ENCODE results near the gene TRIM27.
"Not testable (repeated sequence)": the region's sequence is repeated elsewhere in the genome, so short reads cannot be mapped to it uniquely, and the experiment has no call there.

Gene TRIM27

DNA sequence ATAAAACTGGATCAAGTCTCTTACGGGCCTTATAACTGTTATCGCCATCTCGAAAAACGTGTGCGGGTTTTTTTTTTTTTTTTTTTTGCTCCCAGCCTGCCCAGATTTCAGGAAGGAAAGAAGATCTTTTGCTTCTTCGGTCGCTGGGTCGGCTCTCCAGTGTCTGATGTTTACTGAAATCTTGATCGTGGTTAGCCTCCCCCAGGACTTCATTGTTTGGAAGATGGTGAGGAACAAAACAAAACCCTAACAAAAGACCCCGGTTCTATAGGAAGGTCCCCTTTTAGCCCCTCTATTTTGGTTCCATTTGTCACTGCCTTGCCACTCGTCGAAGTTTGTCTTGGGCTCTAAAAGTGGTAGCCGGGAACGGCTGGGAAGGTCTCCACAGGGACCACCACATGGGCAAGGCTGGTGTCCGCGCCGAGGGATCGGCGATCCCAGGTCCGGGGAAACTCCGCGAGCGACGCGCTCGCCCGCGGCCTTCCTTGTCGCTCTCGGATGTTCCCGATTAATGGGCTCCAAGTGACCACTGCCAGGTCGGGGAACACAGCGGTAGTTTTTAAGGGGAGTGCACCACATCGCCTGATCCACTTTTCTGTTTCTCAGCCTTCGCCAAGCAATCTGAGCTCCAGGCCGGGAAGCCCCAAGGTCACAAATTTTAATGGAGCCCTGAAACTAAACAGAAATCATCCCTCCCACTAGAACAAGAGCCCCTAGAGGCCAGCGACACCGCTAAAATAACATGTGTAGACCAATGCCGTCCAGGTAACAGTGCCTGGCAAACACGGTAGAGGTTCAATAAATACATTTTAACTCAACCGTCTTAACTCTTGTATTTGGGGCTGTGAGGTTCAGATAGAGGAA, 27.0 kb downstream of the TRIM27 start:
- peak in 50 of 56 donors; percentile 4 to 68 (median 42) for DNase-seq

DNA sequence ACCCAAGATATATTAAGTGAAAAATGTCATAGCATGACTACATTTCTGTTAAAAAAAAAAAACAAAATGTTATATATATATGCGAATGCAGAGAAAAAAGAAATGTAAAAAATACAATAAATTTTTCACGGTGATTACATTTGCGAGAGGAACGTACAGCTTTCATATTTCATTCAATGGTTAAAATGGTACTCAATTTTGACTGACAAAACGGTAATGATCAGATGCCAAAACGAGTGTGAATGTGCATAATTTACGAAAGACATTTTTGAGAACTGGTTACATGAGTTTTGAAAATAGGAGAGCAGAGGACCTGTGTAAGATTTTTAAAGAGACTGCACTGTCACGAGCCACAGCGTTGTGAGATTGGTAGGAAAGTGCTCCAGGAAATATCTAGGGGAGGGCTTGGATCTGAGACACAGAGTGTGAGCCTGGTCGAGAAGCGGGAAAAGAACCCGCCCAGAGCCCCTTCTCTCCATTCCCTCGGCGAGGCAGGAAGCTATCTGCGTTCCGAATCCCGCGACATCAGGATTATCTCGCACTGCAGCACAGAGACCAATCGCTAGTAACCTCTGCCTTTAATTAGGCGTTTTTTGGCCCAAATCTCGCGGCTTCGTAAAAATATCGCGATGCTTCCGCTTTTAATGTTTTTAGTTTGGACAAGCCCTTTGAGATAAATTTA, 28.5 kb downstream of the TRIM27 start:
- peak; percentile 10 to 93 (median 77) for DNase-seq

DNA sequence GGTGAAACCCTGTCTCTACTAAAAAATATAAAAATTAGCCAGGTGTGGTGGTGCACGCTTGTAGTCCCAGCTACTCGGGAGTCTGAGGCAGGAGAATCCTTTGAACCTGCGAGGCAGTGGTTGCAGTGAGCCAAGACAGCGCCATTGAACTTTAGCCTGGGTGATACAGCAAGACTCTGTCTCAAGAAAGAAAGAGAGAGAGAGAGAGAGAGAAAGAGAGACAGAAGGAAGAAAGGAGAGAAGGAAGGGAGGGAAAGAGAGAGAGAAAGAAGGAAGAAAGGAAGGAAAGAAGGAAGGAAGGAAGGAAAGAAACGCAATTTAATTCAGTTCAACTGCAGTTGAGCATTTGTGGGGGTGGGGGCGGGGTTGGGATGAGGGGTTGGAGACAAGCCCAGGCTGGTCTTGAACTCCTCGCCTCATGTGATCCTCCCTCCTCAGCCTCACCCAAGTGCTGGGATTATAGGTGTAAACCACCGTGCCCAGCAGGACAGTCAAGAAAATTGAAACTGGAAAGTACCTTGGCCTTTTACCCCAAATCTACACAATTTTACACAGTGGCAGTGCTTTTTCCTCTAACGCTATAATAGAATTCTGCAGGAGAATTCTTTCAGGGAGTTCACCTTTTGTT, 30.5 kb downstream of the TRIM27 start:
- no peak for DNase-seq

DNA sequence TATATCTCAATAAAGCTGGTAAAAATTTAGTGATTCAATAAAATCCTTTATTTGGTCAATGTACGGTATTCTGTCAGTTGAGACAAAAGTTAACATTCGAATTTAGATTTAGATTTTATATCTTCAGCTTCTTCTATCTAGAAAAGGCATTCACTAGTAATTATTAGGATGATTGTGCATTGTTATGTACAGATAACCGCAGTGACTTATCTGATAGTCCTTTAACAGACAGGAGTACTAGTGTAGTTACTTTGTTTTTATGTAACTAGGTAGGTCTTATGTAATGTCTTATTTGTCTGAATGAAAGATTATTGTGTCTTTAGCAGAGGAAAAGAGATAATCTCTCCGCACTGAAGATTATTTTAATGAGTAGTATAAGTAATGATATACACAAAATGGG, 31.3 kb downstream of the TRIM27 start:
- no peak for DNase-seq

DNA sequence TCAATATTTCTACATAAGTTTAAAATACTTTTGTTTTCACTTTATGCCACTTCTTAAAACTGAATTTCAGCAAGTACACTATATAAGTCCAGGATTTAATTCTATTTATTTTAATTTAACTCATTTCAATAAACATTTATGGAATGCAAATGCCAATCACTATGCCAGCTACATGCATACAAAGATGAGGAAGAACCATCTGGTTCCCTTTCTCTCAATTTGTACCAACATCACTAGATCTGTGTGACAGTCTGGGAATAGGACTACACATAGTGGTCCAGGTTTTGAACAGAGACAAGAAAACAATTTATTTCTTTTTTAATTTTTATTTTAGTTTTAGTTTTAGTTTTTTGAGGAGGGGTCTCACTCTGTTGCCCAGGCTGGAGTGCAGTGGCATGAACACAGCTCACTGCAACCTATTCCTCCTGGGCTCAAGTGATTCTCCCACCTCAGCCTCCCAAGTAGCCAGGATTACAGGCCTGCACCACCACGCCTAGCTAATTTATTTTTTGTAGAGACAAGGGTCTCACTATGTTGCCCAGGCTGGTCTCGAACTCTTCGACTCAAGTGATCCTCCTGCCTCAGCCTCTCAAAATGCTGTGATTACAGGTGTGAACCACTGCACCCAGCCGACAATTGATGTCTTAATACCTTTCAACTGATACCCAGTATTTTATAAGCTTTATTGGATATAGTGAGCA, 35.8 kb downstream of the TRIM27 start:
- no peak for DNase-seq

DNA sequence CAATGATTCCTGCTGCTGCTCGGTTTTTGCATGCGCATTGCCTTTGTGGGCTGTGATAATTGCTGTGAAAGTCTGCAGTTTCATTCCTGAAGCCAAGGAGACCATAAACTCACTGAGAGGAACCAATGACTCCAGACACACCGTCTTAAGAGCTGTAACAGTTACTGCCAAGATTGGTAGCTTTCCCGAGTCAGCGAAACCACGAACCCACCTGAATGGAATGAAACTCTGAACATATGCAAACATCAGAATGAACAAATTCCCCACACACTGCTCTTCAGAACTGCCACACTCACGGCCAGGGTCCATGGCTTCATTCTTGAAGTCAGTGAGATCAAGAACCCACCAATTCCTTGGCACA, 37.7 kb downstream of the TRIM27 start:
- DNase-seq: no peak

DNA sequence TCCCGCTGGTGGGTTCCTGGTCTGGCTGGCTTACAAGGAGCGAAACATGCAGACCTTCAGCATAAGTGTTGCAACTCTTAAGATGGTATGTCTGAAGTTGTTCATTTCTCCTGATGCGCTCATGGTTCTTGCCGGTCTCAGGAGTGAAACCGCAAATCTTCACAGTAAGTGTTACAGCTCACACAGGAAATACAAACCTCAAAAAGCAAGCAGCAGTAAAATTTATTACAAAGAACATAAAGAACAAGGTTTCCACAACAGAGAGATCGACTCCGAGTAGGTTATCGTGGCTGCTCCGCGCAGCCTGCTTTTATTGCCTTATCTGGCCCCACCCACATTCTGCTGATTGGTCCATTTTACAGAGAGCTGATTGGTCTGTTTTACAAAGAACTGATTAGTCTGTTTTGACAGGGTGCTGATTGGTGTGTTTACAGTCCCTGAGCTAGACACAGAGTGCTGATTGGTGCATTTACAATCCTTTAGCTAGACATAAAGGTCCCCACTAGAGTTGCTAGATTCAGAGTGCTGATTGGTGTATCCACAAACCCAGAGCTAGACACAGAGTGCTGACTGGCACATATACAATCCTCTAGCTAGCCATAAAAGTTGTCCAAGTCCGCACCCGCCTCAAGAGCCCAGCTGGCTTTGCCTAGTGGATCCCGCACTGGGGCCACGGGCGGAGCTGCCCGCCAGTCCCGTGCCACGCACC, 39.2 kb downstream of the TRIM27 start:
- DNase-seq: no peak

DNA sequence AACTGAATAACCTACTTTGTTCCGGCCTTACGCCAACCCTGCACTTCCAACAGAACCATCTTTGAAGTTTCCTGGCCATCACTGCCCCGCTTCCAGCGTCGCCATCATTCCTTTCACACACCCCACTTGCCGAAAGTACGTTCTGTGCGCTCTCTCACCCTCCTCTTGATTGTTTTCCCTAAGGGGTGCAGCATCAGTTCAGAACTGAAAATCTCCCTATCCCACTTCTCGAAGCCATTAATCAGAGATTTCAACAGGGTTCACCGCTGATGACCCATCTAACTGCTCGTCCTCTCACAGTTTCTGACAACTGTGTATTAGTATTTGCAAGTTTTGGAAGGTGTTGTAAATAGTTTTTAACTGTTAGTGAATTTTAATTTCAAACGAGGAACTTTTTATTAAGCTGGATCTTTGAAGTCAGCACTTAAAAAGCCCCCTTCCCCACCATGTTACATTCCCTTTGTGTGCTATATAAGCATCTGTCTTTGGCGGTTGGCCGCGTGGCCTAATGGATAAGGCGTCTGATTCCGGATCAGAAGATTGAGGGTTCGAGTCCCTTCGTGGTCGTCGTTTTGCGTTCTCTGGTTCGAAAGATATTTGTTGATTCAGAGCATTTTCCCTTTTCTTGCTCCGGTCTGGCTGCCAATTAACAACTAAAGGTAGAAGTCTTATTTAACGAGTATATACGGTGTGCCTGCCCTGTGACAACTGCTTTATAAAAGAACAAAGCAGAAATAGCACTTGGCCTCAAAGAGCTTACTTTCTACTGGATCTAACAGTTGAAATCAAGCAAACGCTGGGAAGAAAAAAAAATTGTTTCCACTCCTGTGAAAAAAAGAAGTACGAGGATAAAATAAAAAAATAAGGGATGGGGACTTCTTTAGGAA, 42.6 kb downstream of the TRIM27 start:
- DNase-seq: peak in 53 of 56 donors; percentile 8 to 88 (median 56)

DNA sequence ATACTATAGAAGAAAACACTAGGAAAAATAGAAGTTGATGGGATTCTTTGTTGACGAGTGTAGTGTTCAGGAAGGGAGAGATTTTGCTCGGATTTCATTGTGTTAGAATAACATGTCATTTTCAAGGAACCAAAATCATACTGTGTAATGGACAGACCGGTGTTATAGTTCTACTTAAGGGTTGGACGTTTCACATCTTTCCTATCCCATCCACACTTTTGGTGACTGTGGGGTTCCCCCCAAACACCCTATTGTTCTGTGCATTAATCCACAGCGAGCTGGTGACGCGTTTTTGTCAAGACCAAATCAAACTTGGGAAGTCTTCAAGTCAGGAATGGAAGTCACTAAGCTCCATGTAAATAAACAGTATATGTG, 43.3 kb downstream of the TRIM27 start:
- no peak for DNase-seq

DNA sequence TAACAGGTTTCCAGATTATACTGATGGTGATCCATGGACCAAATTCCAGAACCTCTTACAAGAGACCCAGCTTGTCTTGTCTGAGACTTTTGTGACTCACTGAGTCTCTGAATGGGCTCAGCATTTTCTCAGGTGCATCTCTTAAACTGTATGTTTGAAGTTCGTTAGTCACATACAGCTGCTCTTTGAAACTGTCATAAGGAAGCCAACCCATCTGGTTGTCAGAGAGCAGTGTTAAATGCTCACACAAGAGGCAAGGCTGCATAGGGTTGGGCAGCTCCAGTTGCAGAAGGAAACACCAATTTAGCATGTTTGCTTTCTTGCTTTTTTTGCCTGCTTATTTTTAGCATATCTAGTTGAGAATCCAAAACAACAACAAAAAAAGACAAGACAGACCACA, 47.1 kb downstream of the TRIM27 start:
- no peak for DNase-seq

DNA sequence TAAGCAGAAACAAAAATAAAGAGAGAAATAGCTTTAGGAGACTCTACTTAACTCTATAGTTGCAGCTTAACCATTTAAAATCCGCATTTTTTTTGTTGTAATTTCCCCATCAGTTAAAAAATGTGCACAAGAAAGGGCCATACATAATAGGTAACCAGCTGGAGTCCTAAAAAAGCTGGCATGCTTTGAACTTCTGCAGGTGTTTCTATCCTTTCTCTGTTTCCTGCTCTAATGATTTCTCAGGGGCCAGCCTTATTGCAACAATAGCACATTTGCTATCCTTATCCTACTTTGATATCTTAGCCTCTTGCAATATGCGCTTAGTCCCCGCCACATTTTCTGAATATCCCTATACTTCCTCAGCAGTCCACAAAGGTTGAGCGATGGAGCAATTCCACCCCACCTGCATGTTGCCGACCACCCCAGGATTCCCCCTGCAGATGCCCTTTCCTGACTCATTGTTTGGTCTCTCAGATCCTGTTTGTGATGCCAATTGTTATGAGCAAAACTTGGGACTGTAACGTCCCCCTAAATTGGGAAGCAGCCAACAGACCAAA, 48.5 kb downstream of the TRIM27 start:
- DNase-seq: no peak

DNA sequence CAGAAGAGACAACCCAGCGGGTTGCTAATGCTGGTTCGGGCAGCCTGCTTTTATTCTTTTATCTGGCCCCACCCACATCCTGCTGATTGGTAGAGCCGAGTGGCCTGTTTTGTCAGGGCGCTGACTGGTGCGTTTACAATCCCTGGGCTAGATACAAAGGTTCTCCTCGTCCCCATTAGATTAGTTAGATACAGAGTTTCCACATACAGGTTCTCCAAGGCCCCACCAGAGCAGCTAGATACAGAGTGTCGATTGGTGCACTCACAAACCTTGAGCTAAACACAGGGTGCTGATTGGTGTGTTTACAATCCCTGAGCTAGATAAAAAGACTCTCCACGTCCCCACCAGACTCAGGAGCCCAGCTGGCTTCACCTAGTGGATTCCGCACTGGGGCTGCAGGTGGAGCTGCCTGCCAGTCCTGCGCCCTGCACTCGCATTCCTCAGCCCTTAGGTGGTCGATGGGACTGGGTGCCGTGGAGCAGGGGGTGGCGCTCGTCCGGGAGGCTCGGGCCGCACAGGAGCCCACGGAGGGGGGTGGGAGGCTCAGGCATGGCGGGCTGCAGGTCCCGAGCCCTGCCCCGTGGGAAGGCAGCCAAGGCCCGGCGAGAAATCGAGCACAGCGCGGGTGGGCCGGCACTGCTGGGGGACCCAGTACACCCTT, 51.5 kb downstream of the TRIM27 start:
- DNase-seq: not testable (repeated sequence)

DNA sequence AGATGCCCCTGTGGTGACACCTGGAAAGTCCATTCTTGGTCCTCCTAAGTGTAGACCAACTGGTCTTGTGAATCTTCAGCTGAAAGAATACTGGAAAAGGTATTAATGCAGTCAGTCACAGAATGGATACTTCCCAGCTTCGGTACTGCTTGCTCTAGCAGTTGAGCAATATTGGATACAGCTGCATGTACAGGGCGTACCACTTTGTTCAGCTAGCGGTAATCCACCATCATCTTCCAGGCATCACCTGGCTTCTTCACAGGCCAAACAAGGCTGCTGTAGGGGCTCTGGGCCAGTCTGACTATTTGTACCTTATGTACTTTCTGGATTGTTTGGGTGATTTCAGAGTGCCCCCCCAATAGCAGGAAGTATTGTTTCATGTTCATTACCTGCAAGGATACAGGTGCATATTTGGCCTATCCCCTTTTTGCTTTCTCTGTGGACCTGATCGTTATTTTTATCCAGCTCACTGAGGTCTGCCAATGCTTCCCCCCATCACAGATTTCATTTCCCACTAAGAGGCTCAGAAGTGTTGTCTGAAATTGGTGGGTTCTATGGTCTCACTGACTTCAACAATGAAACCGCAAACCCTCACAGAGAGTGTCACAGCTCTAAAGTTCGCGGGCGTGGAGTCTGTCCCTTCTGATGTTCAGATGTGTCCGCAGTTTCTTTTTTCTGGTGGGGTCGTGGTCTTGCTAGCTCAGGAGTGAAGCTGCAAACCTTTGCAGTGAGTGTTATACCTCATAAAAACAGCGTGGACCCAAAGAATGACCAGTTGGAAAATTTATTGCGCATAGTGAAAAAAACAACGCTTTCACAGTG, 52.2 kb downstream of the TRIM27 start:
- DNase-seq: no peak

DNA sequence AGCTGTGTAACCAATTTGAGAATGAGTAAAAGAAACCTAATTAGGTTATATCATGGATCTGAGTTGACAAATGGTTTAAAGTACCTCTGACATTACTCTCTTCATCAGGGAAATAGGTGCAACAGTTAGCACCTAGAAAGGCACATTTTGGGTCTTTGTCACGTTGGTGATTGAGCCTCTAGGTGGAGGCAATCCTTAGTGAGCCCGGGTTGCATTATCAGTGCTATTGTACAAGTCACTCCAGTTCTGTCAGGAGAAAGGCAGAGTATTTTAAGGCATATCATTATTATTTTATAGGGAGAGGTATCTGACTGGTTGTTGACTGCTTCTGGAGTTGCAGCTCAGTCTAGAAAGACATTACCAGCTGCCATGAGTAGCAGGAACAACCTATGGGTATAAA, 54.9 kb downstream of the TRIM27 start:
- DNase-seq: no peak

DNA sequence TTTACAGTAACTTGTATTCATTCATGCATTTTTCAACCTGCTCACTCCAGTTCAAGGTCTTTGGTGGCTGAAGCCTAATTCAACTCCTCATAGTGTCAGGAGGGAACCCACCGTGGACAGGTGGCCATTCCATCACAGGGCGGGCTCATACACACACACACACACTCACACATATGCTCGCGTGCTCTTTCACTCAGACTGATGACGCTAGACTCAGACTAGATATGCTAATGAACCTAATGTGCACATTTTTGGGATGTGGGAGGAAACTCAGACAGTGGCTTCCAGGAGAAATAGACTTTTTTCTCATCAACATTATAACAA, 56.7 kb downstream of the TRIM27 start:
- peak in 17 of 56 donors; percentile 6 to 67 (median 38) for DNase-seq

DNA sequence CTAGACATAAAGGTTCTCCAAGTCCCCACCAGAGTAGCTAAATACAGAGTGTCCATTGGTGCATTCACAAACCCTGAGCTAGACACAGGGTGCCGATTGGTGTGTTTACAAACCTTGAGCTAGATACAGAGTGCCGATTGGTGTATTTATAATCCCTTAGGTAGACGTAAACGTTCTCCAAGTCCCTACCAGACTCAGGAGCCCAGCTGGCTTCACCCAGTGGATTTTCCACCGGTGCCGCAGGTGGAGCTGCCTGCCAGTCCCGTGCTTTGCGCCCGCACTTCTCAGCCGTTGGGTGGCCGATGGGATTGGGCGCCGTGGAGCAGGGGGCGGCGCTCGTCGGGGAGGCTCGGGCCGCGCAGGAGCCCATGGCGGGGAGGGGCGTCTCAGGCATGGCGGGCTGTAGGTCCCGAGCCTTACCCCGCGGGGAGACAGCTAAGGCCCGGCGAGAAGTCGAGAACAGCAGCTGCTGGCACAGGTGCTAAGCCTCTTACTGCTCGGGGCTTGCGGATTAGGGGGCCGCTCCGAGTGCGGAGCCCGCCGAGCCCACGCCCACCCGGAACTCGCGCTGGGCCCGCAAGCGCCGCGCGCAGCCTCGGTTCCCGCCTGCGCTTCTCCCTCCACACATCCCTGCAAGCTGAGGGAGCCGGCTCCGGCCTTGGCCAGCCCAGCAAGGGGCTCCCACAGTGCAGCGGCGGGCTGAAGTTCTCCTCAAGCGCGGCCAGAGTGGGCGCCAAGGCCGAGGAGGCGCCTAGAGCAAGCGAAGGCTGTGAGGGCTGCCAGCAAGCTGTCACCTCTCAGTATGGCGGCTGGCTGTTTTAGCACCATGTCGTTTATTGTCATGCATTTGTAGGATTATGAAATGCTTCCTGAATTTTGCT, 57.3 kb downstream of the TRIM27 start:
- DNase-seq: peak in 53 of 56 donors; percentile 4 to 78 (median 54)

All from nucleus accumbens (tissue), 56 donors.